DOHH2 (cell line): ENCODE measurements around the gene ESRRB.

ENCODE experiments used
- EZH2phosphoT487 ChIP-seq: fragments of 200-600 bp; sonication (generic); IDR thresholded peaks from 2 replicates; pipeline ENCODE4 v1.6.1; 2017; ENCODE audit warnings: borderline replicate concordance, mild to moderate bottlenecking, antibody characterized with exemption, low read length, moderate library complexity, mixed read lengths
- TF ChIP-seq, protein P1 (sequence below): fragments of 200-600 bp; sonication (generic); IDR thresholded peaks from one replicate; pipeline ENCODE4 v1.5.1; 2014; ENCODE audit warnings: antibody characterized with exemption, mild to moderate bottlenecking, low read depth, low read length; ENCODE audit not compliant: poor library complexity, severe bottlenecking

DNA sequence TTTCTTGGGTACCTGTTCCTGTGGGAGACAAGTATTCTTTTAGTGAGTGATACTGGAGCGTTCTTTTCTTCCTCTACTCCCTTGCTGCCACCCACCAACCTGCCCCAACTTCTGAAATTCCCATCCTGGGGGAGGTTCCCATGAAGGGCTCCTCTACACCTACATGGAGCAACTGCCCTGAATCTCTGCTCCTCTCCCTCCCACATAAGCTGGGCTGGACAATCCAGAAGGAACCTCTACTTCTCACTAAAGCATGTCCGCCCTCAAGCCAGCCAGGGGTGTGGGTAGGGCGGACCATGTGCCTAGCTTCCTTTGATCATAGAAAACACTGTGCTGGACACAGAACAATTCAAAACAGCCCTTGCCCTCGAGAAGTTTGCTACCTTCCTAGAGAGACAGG is 25.9 kb upstream of the ESRRB start:
- TF ChIP-seq, protein P1, sequence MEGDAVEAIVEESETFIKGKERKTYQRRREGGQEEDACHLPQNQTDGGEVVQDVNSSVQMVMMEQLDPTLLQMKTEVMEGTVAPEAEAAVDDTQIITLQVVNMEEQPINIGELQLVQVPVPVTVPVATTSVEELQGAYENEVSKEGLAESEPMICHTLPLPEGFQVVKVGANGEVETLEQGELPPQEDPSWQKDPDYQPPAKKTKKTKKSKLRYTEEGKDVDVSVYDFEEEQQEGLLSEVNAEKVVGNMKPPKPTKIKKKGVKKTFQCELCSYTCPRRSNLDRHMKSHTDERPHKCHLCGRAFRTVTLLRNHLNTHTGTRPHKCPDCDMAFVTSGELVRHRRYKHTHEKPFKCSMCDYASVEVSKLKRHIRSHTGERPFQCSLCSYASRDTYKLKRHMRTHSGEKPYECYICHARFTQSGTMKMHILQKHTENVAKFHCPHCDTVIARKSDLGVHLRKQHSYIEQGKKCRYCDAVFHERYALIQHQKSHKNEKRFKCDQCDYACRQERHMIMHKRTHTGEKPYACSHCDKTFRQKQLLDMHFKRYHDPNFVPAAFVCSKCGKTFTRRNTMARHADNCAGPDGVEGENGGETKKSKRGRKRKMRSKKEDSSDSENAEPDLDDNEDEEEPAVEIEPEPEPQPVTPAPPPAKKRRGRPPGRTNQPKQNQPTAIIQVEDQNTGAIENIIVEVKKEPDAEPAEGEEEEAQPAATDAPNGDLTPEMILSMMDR = no peak
- TF ChIP-seq EZH2phosphoT487 = no peak
